GM23248 (cell line): ENCODE results near the gene MAP7D2.
"Not testable (repeated sequence)": the region's sequence is repeated elsewhere in the genome, so short reads cannot be mapped to it uniquely, and the experiment has no call there.

ENCODE experiments used
- EZH2 ChIP-seq: fragments of 200-600 bp; sonication (generic); IDR thresholded peaks from 2 replicates; pipeline ENCODE4 v1.6.1; 2018; ENCODE audit warnings: antibody characterized with exemption, mild to moderate bottlenecking; ENCODE audit not compliant: insufficient read depth, poor library complexity, severe bottlenecking
- EZH2phosphoT487 ChIP-seq: fragments of 200-600 bp; sonication (generic); IDR thresholded peaks from 2 replicates; pipeline ENCODE4 v1.6.1; 2018; ENCODE audit warnings: antibody characterized with exemption, moderate library complexity, mild to moderate bottlenecking, low read depth; ENCODE audit not compliant: insufficient read depth

DNA sequence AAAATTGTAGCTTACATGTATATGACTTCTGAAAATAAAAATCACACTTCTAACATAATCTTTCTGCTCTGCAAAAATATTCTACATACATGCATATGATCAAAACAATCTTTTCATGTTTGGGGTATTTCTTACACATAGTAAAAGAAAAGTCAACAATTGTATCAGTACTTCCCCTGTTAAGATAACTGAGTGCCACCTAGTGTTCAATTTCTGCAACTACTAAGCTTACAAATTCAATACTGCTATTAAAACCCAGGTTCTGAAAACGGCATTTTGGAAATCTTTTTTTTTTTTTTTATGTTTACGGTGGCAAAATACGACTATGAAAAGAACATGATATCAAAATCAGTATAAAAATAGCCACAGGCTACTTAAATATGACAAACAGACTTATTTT is 10.7 kb upstream of the MAP7D2 start:
- TF ChIP-seq EZH2, EZH2phosphoT487: not testable (repeated sequence)
